ENCODE measurements around the gene C12orf76.

- no peak for TF ChIP-seq POLR2A (IDR thresholded peaks at IDR 0.05)
- TF ChIP-seq, protein P1, sequence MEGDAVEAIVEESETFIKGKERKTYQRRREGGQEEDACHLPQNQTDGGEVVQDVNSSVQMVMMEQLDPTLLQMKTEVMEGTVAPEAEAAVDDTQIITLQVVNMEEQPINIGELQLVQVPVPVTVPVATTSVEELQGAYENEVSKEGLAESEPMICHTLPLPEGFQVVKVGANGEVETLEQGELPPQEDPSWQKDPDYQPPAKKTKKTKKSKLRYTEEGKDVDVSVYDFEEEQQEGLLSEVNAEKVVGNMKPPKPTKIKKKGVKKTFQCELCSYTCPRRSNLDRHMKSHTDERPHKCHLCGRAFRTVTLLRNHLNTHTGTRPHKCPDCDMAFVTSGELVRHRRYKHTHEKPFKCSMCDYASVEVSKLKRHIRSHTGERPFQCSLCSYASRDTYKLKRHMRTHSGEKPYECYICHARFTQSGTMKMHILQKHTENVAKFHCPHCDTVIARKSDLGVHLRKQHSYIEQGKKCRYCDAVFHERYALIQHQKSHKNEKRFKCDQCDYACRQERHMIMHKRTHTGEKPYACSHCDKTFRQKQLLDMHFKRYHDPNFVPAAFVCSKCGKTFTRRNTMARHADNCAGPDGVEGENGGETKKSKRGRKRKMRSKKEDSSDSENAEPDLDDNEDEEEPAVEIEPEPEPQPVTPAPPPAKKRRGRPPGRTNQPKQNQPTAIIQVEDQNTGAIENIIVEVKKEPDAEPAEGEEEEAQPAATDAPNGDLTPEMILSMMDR (IDR thresholded peaks at IDR 0.05): no peak
These were observed 2.6 kb upstream of the C12orf76 start for GRCh38 chr12:110050927-110051326.

All from sigmoid colon (tissue), 3 donors.